ENCODE measurements around the gene TTC39B.

Gene TTC39B

DNA sequence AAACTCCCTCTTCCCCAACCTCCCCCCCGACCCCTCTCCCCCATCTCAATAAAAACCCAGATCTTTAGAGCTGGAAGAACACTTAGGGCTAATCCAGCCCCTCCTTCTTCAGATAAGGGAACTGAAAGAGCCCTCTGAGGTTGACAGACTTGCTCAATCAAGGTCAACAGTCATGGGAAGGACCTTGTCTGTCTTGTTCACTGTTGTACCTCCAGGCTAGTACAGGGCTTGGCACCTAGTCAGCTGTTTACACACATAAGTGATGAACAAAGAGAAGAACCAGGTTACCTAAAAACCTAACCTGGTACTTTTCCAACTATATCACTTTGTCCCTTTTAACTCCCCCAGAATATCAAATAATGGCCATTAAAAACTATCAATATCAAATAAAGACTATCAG lies 2.4 kb downstream of the TTC39B start:
- DNase-seq (ENCODE audit: low read depth) = no peak

GRCh38 chr9:15300218-15300617 lies 6.8 kb downstream of the TTC39B start:
- no peak for DNase-seq (ENCODE audit: low read depth)

GRCh38 chr9:15299374-15299939 lies 7.6 kb downstream of the TTC39B start:
- peak; percentile 55 for DNase-seq (ENCODE audit: low read depth)

GRCh38 chr9:15298362-15298761 lies 8.7 kb downstream of the TTC39B start:
- DNase-seq (ENCODE audit: low read depth) = no peak

DNA sequence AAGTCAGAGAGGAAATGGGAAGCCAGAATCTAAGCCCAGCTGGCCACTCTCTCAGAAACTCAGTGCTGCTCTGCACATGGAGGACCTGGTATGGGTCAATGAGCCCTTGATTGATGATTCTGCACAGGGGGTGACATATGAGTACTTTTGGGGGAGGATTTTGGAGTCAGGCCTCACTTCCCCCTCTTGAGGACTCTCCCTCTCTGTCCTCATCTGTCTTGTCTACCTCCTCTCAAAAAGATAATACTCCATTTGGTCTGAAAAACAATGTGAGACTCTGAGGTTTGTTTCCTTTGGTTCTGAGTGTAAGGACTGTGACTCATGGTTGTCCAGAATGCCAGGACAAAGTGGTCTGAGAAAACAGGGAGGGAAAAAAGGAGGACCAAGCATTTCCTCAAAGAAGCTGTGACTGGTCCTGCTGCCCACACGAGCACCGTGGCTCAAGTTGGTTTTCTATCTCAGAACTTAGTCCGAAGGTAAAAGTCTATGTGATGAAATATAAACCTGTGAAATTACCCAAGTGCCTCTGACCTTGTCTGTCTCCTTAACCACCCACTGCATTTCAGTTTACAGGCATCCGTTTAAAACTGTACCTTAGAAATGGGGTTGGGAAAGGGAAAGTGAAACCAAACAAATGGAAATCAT lies 11.1 kb downstream of the TTC39B start:
- no peak for DNase-seq (ENCODE audit: low read depth)

GRCh38 chr9:15294604-15295003 lies 12.4 kb downstream of the TTC39B start:
- DNase-seq (ENCODE audit: low read depth) = no peak

- DNase-seq (ENCODE audit: low read depth) = no peak
Measured at GRCh38 chr9:15293804-15294316, 13.2 kb downstream of the TTC39B start.

DNA sequence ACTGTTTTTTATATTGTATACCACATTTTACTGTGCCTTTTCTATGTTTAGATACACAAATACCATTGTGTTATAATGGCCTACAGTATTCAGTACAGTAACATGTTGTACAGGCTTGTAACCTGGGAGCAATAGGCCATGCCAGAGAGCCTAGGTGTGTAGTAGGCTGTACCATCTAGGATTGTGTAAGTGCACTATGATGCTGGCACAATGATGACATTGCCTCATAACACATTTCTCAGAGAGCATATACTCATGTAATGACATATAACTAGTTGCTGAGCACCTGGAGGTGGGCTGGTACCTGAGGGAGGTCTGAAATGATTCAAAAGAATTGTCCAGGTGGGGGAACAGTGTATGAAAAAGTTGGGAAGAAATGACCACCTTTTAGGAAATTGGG lies 13.9 kb downstream of the TTC39B start:
- DNase-seq (ENCODE audit: low read depth) = no peak

GRCh38 chr9:15289603-15290002 lies 17.4 kb downstream of the TTC39B start:
- no peak for DNase-seq (ENCODE audit: low read depth)

DNA sequence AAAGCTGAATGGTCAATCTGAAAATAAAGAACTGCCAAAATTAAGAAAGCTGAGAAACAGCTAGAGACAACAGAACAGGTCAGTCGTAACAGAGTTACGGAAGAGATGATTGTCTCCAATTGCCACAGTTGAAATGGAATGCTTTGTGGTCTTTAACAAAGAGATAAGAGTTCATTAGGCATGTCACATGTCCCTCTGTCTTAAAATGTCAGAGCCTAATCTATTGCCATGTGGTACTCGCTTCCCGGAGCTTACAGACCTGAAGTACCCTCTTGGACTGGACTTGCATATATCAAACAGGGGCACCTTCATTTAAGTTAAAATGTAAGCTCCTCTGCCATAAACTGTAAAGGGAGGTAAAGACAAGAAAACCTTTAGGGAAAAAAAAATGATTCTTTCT lies 19.7 kb downstream of the TTC39B start:
- no peak for DNase-seq (ENCODE audit: low read depth)

DNA sequence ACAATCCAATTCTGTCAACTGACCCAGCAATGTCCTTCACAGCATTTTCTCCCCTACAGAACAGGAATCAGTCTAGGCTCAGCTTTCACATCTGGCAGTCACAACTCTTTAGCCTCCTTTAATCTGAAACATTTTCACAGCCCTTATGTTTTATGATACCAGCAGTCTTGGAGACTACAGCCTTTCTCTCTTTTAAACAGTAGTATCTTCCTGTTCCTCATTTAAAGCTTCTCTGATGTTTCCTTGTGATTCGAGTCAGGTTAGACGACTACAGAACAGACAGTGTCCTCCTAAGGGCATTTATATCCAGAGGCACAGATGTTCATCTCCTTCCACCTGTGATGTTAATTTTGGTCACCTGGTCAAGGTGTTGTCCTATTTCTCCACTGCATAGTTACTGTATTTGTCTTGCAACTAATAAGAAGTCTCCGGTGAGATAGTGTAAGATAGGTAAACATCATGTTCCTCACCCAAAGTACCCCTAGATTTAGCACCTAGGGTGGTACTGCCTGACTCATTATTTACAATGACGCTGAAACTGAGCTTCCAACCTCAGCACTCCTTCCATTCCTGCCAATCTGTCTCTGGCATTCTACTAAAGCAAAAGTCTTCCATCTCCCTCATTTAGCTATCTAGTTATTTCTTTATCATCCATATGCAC lies 20.7 kb downstream of the TTC39B start:
- DNase-seq (ENCODE audit: low read depth) = no peak

DNA sequence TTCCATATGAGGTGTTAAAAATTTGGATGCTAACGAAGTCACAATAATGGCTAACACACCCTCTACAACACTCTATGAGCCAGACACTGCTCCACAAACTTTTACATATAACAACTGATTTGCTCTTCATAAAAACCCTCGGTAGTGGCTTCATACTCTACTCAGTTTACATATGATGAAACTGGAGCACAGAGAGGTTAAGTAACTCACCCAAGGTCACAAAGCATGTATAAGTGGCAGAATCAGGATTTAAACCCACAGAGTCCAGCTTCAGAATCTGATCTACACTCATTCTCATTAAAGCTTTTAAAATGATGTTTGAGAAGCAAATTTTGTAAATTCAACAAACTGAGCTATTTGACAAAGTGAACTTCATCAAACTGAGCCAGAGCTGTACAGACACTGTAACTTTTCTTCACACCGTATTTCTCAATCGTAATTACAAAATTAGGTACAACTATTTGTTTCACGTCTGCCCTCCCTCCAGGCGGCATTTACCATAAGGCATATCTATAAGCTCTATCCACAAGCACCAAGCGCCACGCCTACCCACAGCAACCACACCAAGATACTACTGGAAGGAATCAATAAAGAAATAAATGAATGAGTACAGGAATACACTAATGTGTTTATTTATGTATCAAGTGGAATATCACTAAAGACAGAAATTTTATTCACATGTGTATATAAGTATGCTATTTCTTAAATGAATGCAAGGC lies 24.3 kb downstream of the TTC39B start:
- DNase-seq (ENCODE audit: low read depth) = no peak

GRCh38 chr9:15280647-15281046 lies 26.4 kb downstream of the TTC39B start:
- DNase-seq (ENCODE audit: low read depth) = no peak

GRCh38 chr9:15278839-15279238 lies 28.2 kb downstream of the TTC39B start:
- DNase-seq (ENCODE audit: low read depth) = no peak

DNA sequence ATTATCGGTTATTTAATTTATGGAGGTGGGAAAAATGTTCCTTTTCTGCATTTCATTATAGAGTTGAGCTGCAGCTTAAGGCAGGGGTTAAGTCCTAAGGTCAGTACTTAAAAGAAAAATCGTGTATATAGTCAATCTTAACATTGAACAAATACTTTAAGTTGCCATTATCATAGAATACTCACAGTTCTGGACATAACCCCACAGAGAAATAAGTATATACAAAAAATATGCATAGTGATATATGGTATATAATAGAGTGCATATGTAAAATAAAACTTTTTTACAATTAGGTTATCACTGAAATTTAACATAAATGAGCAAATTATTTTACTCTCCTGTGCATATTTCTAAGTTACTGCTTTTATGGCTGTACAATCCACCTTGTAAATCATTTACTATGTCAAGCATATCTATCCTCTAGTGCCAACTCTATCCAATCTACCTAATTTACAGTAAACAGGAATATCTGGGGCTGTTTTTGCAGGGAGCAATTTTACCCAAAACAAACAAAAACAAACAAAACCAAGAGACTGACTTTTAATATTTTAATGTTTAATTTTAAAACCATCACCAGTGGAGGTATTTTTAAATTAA lies 28.8 kb downstream of the TTC39B start:
- DNase-seq (ENCODE audit: low read depth) = no peak

DNA sequence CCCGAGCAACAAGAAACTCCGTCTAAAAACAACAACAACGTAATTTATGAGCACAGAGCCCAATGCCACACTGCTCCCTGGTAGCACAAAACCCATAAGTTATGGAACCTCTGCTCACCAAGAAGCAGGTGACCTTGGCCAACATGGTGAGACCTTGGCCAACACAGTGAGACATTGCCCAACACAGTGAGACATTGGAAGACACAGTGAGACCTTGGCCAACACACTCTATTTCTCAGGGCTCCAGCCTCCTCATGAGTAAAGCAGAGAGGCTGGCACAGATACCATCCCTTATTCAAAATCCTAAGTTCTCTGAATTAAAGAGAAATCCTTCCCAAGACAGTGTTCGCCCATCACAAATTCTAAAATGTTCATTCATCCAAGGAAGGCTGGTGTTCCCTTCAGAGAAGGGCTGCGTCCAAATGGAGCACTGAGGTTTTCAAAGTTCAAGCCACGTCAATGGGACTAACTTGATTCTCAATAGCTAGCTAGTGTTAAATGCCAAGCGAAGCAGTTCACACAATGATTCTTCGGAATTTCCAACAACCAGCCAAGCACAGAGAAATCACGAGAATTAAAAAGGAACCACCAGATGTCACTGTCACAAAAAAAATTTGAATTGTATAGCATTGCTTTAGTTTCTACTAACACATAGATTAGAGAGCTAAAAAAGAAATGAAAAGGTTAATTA lies 29.5 kb downstream of the TTC39B start:
- DNase-seq (ENCODE audit: low read depth) = no peak

DNA sequence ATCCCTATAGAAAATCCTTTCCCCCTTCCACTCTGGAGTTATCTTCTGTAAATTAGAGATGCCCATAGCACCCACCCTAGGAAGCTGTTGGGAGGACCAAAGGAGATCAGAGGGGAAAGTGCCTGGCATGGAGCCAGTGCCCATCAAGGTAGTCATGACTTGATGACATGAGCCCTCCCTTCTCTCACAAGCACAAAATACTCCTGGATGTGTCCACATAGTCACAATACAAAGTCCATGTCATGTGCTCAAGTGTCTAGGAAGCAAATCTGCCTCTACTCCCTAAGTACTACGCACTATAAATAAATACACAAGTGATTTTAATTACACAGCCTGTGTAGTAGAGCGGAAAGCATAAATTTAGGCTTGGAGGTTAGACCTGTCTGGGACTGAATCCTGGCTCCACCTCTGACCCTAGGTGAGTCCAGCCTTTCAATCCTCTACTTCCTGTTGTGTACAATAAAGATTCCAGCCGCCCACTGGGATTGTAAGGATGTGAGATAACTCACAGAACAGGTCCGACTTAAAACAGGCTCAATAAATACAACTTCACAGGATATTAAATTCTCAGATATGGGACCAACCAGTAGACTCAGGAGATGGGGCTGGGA lies 30.6 kb downstream of the TTC39B start:
- no peak for DNase-seq (ENCODE audit: low read depth)

GRCh38 chr9:15274425-15274824 lies 32.6 kb downstream of the TTC39B start:
- no peak for DNase-seq (ENCODE audit: low read depth)

- DNase-seq (ENCODE audit: low read depth) = no peak
Measured at GRCh38 chr9:15272377-15272928, 34.6 kb downstream of the TTC39B start.

- DNase-seq (ENCODE audit: low read depth) = no peak
Measured at GRCh38 chr9:15271403-15271802, 35.6 kb downstream of the TTC39B start.

- no peak for DNase-seq (ENCODE audit: low read depth)
Measured at GRCh38 chr9:15268782-15269181, 38.2 kb downstream of the TTC39B start.

Data from activated T-cell treated with anti-CD3 and anti-CD28 coated beads for 24 hours (primary cell).